Measurements from ENCODE around the gene GBA2. TPM values are rescaled to one million over a fixed set of nuclear protein-coding genes. Genes with fewer than 3 reads are reported as not detected.

Gene GBA2
- total RNA-seq, 1 donor from 2014 or later = 77.3 TPM

DNA sequence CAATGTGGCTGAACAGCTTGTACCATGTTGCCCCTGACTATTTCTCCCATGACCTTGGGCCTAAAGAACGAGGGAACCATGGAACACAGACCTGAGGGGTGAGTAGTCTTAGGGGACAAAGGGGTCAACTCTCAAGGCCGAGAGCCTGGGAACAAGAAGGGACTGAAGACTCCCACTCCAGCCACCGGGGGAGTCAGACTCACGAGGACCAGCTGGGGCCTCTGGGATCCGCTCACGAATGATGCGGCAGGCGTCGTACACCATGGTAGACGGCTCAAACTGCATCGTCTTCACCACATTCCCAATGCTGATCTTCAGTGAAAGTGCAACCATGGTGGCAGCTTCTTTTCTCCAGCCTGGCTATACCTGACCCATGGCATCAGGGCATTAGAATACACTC is 23.7 kb downstream of the GBA2 start:
- peaks cover 8 to 55% of the 10 kb centered on the region in 2 donors for H3K36me3 ChIP-seq
- intact Hi-C loops (cut with DNase I) = loop anchor here (5.0 kb wide), 1 partner anchor 33 kb away; no protein-coding TSS in a partner anchor
- no peak overlapping the region for H3K4me3 ChIP-seq
- DNase-seq (ENCODE audit: extremely low spot score in 2 of 2) = no peak
- H3K9me3 ChIP-seq = no peaks in the 10 kb centered on the region
- H3K4me1 ChIP-seq = peaks cover 46% of the 10 kb centered on the region
- H3K27me3 ChIP-seq = no peaks in the 10 kb centered on the region
- H3K27ac ChIP-seq = no peak overlapping the region
- TF ChIP-seq, protein P1, sequence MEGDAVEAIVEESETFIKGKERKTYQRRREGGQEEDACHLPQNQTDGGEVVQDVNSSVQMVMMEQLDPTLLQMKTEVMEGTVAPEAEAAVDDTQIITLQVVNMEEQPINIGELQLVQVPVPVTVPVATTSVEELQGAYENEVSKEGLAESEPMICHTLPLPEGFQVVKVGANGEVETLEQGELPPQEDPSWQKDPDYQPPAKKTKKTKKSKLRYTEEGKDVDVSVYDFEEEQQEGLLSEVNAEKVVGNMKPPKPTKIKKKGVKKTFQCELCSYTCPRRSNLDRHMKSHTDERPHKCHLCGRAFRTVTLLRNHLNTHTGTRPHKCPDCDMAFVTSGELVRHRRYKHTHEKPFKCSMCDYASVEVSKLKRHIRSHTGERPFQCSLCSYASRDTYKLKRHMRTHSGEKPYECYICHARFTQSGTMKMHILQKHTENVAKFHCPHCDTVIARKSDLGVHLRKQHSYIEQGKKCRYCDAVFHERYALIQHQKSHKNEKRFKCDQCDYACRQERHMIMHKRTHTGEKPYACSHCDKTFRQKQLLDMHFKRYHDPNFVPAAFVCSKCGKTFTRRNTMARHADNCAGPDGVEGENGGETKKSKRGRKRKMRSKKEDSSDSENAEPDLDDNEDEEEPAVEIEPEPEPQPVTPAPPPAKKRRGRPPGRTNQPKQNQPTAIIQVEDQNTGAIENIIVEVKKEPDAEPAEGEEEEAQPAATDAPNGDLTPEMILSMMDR (IDR thresholded peaks at IDR 0.05) = no peak
- TF ChIP-seq POLR2AphosphoS5 (IDR thresholded peaks at IDR 0.05; ENCODE audit: insufficient read depth in 1 of 2, low read depth in 1 of 2) = no peak
- TF ChIP-seq POLR2A (IDR thresholded peaks at IDR 0.05) = no peak

DNA sequence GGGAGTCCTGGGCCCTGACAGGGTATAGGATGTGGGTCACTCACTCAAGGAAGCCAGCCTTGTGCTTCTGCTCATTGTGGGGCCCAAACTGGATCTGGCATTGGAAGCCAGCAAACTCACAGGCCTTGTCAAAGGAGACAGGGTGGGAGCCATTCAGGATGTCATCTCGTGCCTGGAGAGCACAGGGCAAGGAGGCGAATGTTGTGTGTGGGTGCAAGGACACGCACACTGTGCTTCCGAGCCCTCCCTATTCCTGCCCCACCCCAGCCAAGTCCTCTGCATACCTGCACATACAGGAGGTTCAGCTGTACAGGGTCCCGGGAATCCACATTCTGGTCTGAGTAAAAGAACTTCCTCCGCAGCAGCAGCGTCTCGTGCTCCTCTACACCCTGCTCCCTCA is 25.1 kb downstream of the GBA2 start:
- no peaks in the 10 kb centered on the region for H3K27me3 ChIP-seq
- peaks cover 8 to 70% of the 10 kb centered on the region in 2 donors for H3K36me3 ChIP-seq
- H3K4me3 ChIP-seq = no peak overlapping the region
- H3K27ac ChIP-seq = no peak overlapping the region
- intact Hi-C loops (cut with DNase I) = no loop called here
- peaks cover 32% of the 10 kb centered on the region for H3K4me1 ChIP-seq
- H3K9me3 ChIP-seq = no peaks in the 10 kb centered on the region
- no peak for TF ChIP-seq POLR2AphosphoS5 (IDR thresholded peaks at IDR 0.05; ENCODE audit: insufficient read depth in 1 of 2, low read depth in 1 of 2)
- no peak for TF ChIP-seq POLR2A (IDR thresholded peaks at IDR 0.05)
- TF ChIP-seq, protein P1 (IDR thresholded peaks at IDR 0.05) = no peak
- no peak for DNase-seq (ENCODE audit: extremely low spot score in 2 of 2)

DNA sequence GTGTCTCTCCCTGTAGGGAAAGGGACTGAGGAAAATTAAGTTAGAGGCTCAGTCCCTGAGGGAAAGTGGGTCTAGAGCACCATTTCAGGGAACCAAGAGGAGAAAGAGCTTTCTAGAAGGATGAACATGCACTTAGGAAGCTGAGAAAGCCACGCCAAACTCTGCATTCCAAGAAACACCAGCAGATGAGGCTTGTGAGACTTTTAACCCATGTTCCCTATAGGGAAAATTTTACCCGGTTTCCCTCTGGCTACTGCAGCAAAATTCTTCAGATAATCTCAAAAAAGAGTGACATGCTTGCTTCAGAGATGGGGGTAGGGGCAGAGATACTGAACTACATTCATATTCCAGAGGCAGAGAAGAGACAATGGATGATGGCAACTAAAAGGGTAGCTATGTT is 25.6 kb downstream of the GBA2 start:
- H3K27ac ChIP-seq = no peak overlapping the region
- no peaks in the 10 kb centered on the region for H3K27me3 ChIP-seq
- intact Hi-C loops (cut with DNase I) = no loop called here
- H3K4me1 ChIP-seq = peaks cover 27% of the 10 kb centered on the region
- peaks cover 11 to 75% of the 10 kb centered on the region in 2 donors for H3K36me3 ChIP-seq
- H3K4me3 ChIP-seq = no peak overlapping the region
- no peaks in the 10 kb centered on the region for H3K9me3 ChIP-seq
- DNase-seq (ENCODE audit: extremely low spot score in 2 of 2) = no peak
- TF ChIP-seq, protein P1 (IDR thresholded peaks at IDR 0.05) = no peak
- TF ChIP-seq POLR2A (IDR thresholded peaks at IDR 0.05) (no peak), POLR2AphosphoS5 (IDR thresholded peaks at IDR 0.05; ENCODE audit: insufficient read depth in 1 of 2, low read depth in 1 of 2) (no peak)

DNA sequence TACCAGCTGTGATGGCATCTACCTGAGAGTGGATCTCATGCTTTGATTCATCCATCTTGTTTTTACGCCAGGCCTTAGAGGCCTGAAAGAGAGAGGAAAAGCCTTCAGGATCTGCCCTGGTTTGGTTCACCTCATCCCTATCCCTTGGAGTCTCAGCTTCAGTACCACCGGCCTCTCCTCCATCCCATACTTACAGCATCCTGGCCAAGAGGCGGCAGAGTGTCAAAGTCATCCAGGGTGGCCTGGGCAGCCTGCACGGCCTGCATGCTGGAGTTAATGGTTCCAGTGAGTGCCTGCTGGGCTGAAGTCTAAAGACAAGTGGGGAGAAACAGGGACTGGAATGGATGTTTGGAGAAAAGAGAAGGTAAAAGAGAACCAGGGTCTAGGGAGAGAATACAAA is 29.5 kb downstream of the GBA2 start:
- no peak for DNase-seq (ENCODE audit: extremely low spot score in 2 of 2)
- H3K27ac ChIP-seq = no peak overlapping the region
- TF ChIP-seq POLR2A (IDR thresholded peaks at IDR 0.05) = no peak
- TF ChIP-seq POLR2AphosphoS5 (IDR thresholded peaks at IDR 0.05; ENCODE audit: insufficient read depth in 1 of 2, low read depth in 1 of 2) = no peak
- TF ChIP-seq, protein P1 (IDR thresholded peaks at IDR 0.05) = no peak
- no peaks in the 10 kb centered on the region for H3K4me1 ChIP-seq
- peaks cover 21 to 99% of the 10 kb centered on the region in 2 donors for H3K36me3 ChIP-seq
- H3K27me3 ChIP-seq = no peaks in the 10 kb centered on the region
- intact Hi-C loops (cut with DNase I) = no loop called here
- no peak overlapping the region for H3K4me3 ChIP-seq
- no peaks in the 10 kb centered on the region for H3K9me3 ChIP-seq

DNA sequence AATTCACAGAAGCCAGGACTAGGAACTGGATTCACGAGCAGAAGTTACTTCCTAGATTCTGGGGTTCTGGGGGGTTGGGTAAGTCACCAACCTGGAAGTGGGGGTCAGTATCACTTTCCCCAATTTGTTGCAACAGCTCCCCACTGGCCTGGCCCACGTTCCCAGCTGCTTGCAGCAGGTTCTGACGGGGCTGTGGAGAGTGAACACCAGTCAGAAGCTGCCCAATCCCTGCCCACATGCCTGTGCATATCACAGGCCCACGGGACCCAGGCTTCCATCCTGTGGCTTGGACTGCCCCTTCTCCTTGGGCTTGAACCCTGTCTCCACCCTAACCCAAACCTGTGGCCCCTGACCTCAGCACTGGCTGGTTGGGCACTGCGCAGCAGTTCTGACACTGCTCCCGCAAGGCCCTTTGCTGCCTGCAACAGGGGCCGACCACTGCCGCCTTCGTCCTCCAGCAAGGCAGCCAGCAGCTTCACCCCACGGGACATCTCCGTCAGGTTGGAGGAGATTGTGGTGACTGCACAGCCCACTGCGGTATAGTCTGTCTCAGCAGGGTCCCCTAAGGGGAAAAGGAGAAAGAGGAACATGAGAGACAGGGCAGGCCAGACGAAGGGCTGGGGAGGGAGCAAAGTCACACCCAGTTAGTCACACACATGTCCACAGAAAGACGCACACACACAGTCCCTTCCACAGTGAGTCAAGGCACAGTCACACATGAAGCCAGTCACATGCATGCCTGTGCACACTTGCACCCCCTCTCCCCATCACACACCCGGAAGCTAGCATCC is 30.1 kb downstream of the GBA2 start:
- Histone ChIP-seq H3K4me1 (no peaks in the 10 kb centered on the region), H3K27me3 (no peaks in the 10 kb centered on the region), H3K36me3 (peaks cover 23 to 99% of the 10 kb centered on the region in 2 donors), H3K4me3 (no peak overlapping the region), H3K27ac (no peak overlapping the region), H3K9me3 (no peaks in the 10 kb centered on the region)
- intact Hi-C loops (cut with DNase I) = no loop called here
- TF ChIP-seq POLR2AphosphoS5 (IDR thresholded peaks at IDR 0.05; ENCODE audit: insufficient read depth in 1 of 2, low read depth in 1 of 2) = no peak
- no peak for TF ChIP-seq POLR2A (IDR thresholded peaks at IDR 0.05)
- TF ChIP-seq, protein P1 (IDR thresholded peaks at IDR 0.05) = no peak
- DNase-seq (ENCODE audit: extremely low spot score in 2 of 2) = no peak
